ENCODE results near the gene CHID1. TPM values are rescaled to one million over a fixed set of nuclear protein-coding genes. Genes with fewer than 3 reads are reported as not detected.
A peak's percentile ranks its signal among the peaks of the same experiment; 100 is the strongest.

CHID1 gene
- total RNA-seq, 2 donors from 2014 or later = 33.9 to 44.2 TPM

GRCh38 chr11:883527-883926 is 27.1 kb downstream of the CHID1 start:
- no peak for ATAC-seq (replicated peaks in 1 of 2)
- H3K27ac Mint-ChIP-seq = no peak overlapping the region
- no peaks in the 10 kb centered on the region for H3K27me3 Mint-ChIP-seq (ENCODE audit: low read depth)
- H3K36me3 Mint-ChIP-seq (ENCODE audit: insufficient read depth in 2 of 2) = peaks cover 0 to 11% of the 10 kb centered on the region in 2 donors
- no peaks in the 10 kb centered on the region for H3K4me1 Mint-ChIP-seq (ENCODE audit: low read depth)
- no peak overlapping the region for H3K4me3 Mint-ChIP-seq
- DNase-seq = no peak
- H3K9me3 Mint-ChIP-seq = no peaks in the 10 kb centered on the region

GRCh38 chr11:882596-882995 is 28.0 kb downstream of the CHID1 start:
- Mint-ChIP-seq H3K4me3 (no peak overlapping the region), H3K27me3 (ENCODE audit: low read depth) (no peaks in the 10 kb centered on the region), H3K27ac (no peak overlapping the region), H3K9me3 (no peaks in the 10 kb centered on the region), H3K4me1 (ENCODE audit: low read depth) (no peaks in the 10 kb centered on the region), H3K36me3 (ENCODE audit: insufficient read depth in 2 of 2) (peaks cover 0 to 13% of the 10 kb centered on the region in 2 donors)
- DNase-seq (no peak), ATAC-seq (replicated peaks in 1 of 2) (no peak)

- no peak for DNase-seq
- no peak for ATAC-seq (replicated peaks in 1 of 2)
- Mint-ChIP-seq H3K36me3 (ENCODE audit: insufficient read depth in 2 of 2) (peaks cover 0 to 10% of the 10 kb centered on the region in 2 donors), H3K4me1 (ENCODE audit: low read depth) (no peaks in the 10 kb centered on the region), H3K4me3 (no peak overlapping the region), H3K27me3 (ENCODE audit: low read depth) (no peaks in the 10 kb centered on the region), H3K27ac (no peak overlapping the region), H3K9me3 (no peaks in the 10 kb centered on the region)
Measured at GRCh38 chr11:880447-880846, 30.2 kb downstream of the CHID1 start.

GRCh38 chr11:877565-877964 is 33.0 kb downstream of the CHID1 start:
- DNase-seq (peak; percentile 12 to 36), ATAC-seq (replicated peaks in 1 of 2) (no peak)
- peaks cover 0 to 10% of the 10 kb centered on the region in 2 donors for H3K36me3 Mint-ChIP-seq (ENCODE audit: insufficient read depth in 2 of 2)
- H3K4me1 Mint-ChIP-seq (ENCODE audit: low read depth) = no peaks in the 10 kb centered on the region
- no peak overlapping the region for H3K27ac Mint-ChIP-seq
- H3K9me3 Mint-ChIP-seq = no peaks in the 10 kb centered on the region
- H3K27me3 Mint-ChIP-seq (ENCODE audit: low read depth) = no peaks in the 10 kb centered on the region
- H3K4me3 Mint-ChIP-seq = no peak overlapping the region

GRCh38 chr11:876545-876944 is 34.1 kb downstream of the CHID1 start:
- Mint-ChIP-seq H3K36me3 (ENCODE audit: insufficient read depth in 2 of 2) (peaks cover 0 to 6% of the 10 kb centered on the region in 2 donors), H3K4me1 (ENCODE audit: low read depth) (no peaks in the 10 kb centered on the region), H3K27me3 (ENCODE audit: low read depth) (no peaks in the 10 kb centered on the region), H3K9me3 (no peaks in the 10 kb centered on the region), H3K27ac (no peak overlapping the region), H3K4me3 (no peak overlapping the region)
- DNase-seq = no peak
- ATAC-seq (replicated peaks in 1 of 2) = no peak

- Mint-ChIP-seq H3K36me3 (ENCODE audit: insufficient read depth in 2 of 2) (peaks cover 0 to 6% of the 10 kb centered on the region in 2 donors), H3K27me3 (ENCODE audit: low read depth) (no peaks in the 10 kb centered on the region), H3K9me3 (no peaks in the 10 kb centered on the region)
Measured at GRCh38 chr11:875769-876301, 34.8 kb downstream of the CHID1 start.

GRCh38 chr11:875203-875602 is 35.4 kb downstream of the CHID1 start:
- no peak for DNase-seq
- Mint-ChIP-seq H3K27ac (no peak overlapping the region), H3K9me3 (no peaks in the 10 kb centered on the region), H3K4me3 (no peak overlapping the region), H3K36me3 (ENCODE audit: insufficient read depth in 2 of 2) (peaks cover 0 to 2% of the 10 kb centered on the region in 2 donors), H3K4me1 (ENCODE audit: low read depth) (no peaks in the 10 kb centered on the region), H3K27me3 (ENCODE audit: low read depth) (no peaks in the 10 kb centered on the region)
- no peak for ATAC-seq (replicated peaks in 1 of 2)

More at GRCh38 chr11:875769-876301, 34.8 kb downstream of the CHID1 start:
- no peak overlapping the region for H3K4me3 Mint-ChIP-seq
- no peaks in the 10 kb centered on the region for H3K4me1 Mint-ChIP-seq (ENCODE audit: low read depth)
- ATAC-seq (replicated peaks in 1 of 2) (no peak), DNase-seq (no peak)
- no peak overlapping the region for H3K27ac Mint-ChIP-seq

GRCh38 chr11:873706-874105 is 36.9 kb downstream of the CHID1 start:
- Mint-ChIP-seq H3K4me1 (ENCODE audit: low read depth) (no peaks in the 10 kb centered on the region), H3K9me3 (no peaks in the 10 kb centered on the region), H3K4me3 (no peak overlapping the region), H3K27me3 (ENCODE audit: low read depth) (no peaks in the 10 kb centered on the region), H3K36me3 (ENCODE audit: insufficient read depth in 2 of 2) (peaks cover 0 to 2% of the 10 kb centered on the region in 2 donors), H3K27ac (no peak overlapping the region)
- ATAC-seq (replicated peaks in 1 of 2) = no peak
- DNase-seq = no peak

GRCh38 chr11:872799-873198 is 37.8 kb downstream of the CHID1 start:
- Mint-ChIP-seq H3K36me3 (ENCODE audit: insufficient read depth in 2 of 2) (peaks cover 0 to 1% of the 10 kb centered on the region in 2 donors), H3K9me3 (no peaks in the 10 kb centered on the region), H3K27ac (no peak overlapping the region), H3K4me1 (ENCODE audit: low read depth) (no peaks in the 10 kb centered on the region), H3K27me3 (ENCODE audit: low read depth) (no peaks in the 10 kb centered on the region), H3K4me3 (no peak overlapping the region)
- DNase-seq (no peak), ATAC-seq (replicated peaks in 1 of 2) (no peak)

GRCh38 chr11:871472-871871 is 39.1 kb downstream of the CHID1 start:
- H3K36me3 Mint-ChIP-seq (ENCODE audit: insufficient read depth in 2 of 2) = no peaks in the 10 kb centered on the region
- H3K4me3 Mint-ChIP-seq = no peak overlapping the region
- H3K27me3 Mint-ChIP-seq (ENCODE audit: low read depth) = no peaks in the 10 kb centered on the region
- ATAC-seq (replicated peaks in 1 of 2) (no peak), DNase-seq (no peak)
- H3K9me3 Mint-ChIP-seq = no peaks in the 10 kb centered on the region
- no peak overlapping the region for H3K27ac Mint-ChIP-seq
- H3K4me1 Mint-ChIP-seq (ENCODE audit: low read depth) = no peaks in the 10 kb centered on the region

GRCh38 chr11:870418-870817 is 40.2 kb downstream of the CHID1 start:
- Mint-ChIP-seq H3K27ac (no peak overlapping the region), H3K27me3 (ENCODE audit: low read depth) (no peaks in the 10 kb centered on the region), H3K4me1 (ENCODE audit: low read depth) (no peaks in the 10 kb centered on the region), H3K4me3 (no peak overlapping the region), H3K9me3 (no peaks in the 10 kb centered on the region), H3K36me3 (ENCODE audit: insufficient read depth in 2 of 2) (no peaks in the 10 kb centered on the region)
- DNase-seq (no peak), ATAC-seq (replicated peaks in 1 of 2) (no peak)

- H3K9me3 Mint-ChIP-seq = no peaks in the 10 kb centered on the region
- H3K27ac Mint-ChIP-seq = no peak overlapping the region
- H3K4me3 Mint-ChIP-seq = no peak overlapping the region
- no peaks in the 10 kb centered on the region for H3K4me1 Mint-ChIP-seq (ENCODE audit: low read depth)
- no peaks in the 10 kb centered on the region for H3K27me3 Mint-ChIP-seq (ENCODE audit: low read depth)
- H3K36me3 Mint-ChIP-seq (ENCODE audit: insufficient read depth in 2 of 2) = no peaks in the 10 kb centered on the region
- DNase-seq = no peak
- ATAC-seq (replicated peaks in 1 of 2) = no peak
Measured at GRCh38 chr11:870127-870413, 40.5 kb downstream of the CHID1 start.

- ATAC-seq (replicated peaks in 1 of 2) = no peak
- H3K9me3 Mint-ChIP-seq = no peaks in the 10 kb centered on the region
- H3K4me1 Mint-ChIP-seq (ENCODE audit: low read depth) = no peaks in the 10 kb centered on the region
- H3K27me3 Mint-ChIP-seq (ENCODE audit: low read depth) = no peaks in the 10 kb centered on the region
- no peak overlapping the region for H3K27ac Mint-ChIP-seq
- H3K4me3 Mint-ChIP-seq = no peak overlapping the region
- H3K36me3 Mint-ChIP-seq (ENCODE audit: insufficient read depth in 2 of 2) = no peaks in the 10 kb centered on the region
- DNase-seq = no peak
Measured at GRCh38 chr11:869399-870126, 41.0 kb downstream of the CHID1 start.

- Mint-ChIP-seq H3K27me3 (ENCODE audit: low read depth) (no peaks in the 10 kb centered on the region), H3K27ac (no peak overlapping the region), H3K4me1 (ENCODE audit: low read depth) (no peaks in the 10 kb centered on the region), H3K36me3 (ENCODE audit: insufficient read depth in 2 of 2) (no peaks in the 10 kb centered on the region), H3K4me3 (no peak overlapping the region), H3K9me3 (no peaks in the 10 kb centered on the region)
- no peak for ATAC-seq (replicated peaks in 1 of 2)
- no peak for DNase-seq
Measured at GRCh38 chr11:868802-869201, 41.8 kb downstream of the CHID1 start.

All from activated T-cell treated with anti-CD3 and anti-CD28 coated beads, Interleukin-2, amount 50 U/mL, for 72 hours (primary cell).